Measurements from ENCODE around the gene CDKN3. TPM values are rescaled to one million over a fixed set of nuclear protein-coding genes. Genes with fewer than 3 reads are reported as not detected.

Gene CDKN3
- total RNA-seq, 1 experiment from 2014 or later, result 62.5 TPM

DNA sequence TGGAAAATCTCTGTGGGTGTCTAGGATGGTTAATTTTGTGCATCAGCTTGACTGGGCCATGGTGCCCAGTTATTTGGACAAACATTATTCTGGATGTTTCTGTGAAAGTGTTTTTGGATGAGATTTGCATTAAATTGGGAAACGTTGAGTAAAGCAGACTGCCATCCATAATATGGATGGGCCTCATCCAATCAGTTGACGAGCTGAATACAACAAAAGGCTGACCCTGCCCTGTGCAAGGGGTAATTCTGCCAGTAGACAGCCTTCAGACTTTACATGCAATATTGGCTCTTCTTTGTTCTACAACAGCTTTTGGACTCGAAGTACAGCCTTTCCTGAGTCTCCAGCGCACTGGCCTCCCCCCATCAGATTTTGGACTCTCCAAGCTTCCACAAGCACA lies 1.5 kb upstream of the CDKN3 start (continued):
- TF ChIP-seq EZH2phosphoT487 (IDR thresholded peaks at IDR 0.05; ENCODE audit: borderline replicate concordance), result no peak
- no peak for TF ChIP-seq EGR1 (IDR thresholded peaks at IDR 0.05; ENCODE audit: low read depth)
- no peak for TF ChIP-seq EZH2 (IDR thresholded peaks at IDR 0.05)
- no peak for TF ChIP-seq ZNF274 (IDR thresholded peaks at IDR 0.05; ENCODE audit: low read depth, low read length)
- no peak for TF ChIP-seq ZFX (IDR thresholded peaks at IDR 0.05)
- TF ChIP-seq ELF1 (IDR thresholded peaks at IDR 0.05; ENCODE audit: borderline replicate concordance, low read depth), result no peak
- TF ChIP-seq, protein P1, sequence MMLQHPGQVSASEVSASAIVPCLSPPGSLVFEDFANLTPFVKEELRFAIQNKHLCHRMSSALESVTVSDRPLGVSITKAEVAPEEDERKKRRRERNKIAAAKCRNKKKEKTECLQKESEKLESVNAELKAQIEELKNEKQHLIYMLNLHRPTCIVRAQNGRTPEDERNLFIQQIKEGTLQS (IDR thresholded peaks at IDR 0.05), result no peak
- no peak for TF ChIP-seq FOSL1 (IDR thresholded peaks at IDR 0.05; ENCODE audit: low read depth)

DNA sequence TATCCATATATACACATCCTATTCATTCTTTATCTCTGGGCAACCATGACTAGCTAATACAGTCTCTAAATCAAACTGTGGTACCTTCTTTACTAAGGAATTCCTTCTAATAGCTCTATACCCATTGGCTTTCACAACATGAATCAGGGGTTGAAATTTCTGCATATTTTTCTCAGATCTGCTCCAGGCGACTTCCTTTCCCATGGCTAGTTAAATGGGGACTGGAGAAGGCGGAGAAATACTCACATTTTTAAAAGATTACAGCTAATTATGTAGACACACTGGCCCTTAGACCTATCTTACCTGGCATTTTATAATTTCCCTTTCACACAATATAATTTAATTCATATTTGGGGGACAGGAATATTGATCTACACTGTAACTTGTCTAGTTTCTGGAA lies 1.1 kb upstream of the CDKN3 start:
- ChIA-PET POLR2A (no interaction called here), CTCF (no interaction called here), RAD21 (ENCODE audit: low non-redundant PET in 1 of 2, low total read pairs in 2 of 2, uncharacterized antibody in 2 of 2, unreplicated experiment in 2 of 2) (no interaction called here)
- Histone ChIP-seq H3K9me2 (ENCODE audit: insufficient read depth) (no peaks in the 10 kb centered on the region; the same call in 1 of the 2 replicates), H3K79me2 (ENCODE audit: insufficient read depth, low read length) (peaks cover 25% of the 10 kb centered on the region), H3K27ac (ENCODE audit: low read depth, low read length) (no peak overlapping the region), H3K4me2 (ENCODE audit: low read length) (peak overlapping the region; percentile 83; the same call in 1 of the 2 replicates), H3K9ac (ENCODE audit: low read length) (no peak overlapping the region), H3K9me3 (ENCODE audit: control insufficient read depth in 1 of 2, insufficient read depth in 1 of 2, low read depth in 1 of 2, low read length in 2 of 2) (no peaks in the 10 kb centered on the region), H2AFZ (ENCODE audit: low read depth, low read length, poor library complexity, severe bottlenecking) (no peak overlapping the region), H3K4me1 (ENCODE audit: control insufficient read depth in 1 of 2, insufficient read depth in 2 of 2, low read length in 2 of 2) (peaks cover 9 to 21% of the 10 kb centered on the region in 2 experiments), H4K20me1 (ENCODE audit: insufficient read depth) (no peaks in the 10 kb centered on the region), H3K4me3 (replicated peaks in 1 of 2; ENCODE audit: low read depth in 1 of 2, low read length in 2 of 2) (no peak overlapping the region), H3K36me3 (ENCODE audit: control insufficient read depth in 1 of 2, insufficient read depth in 2 of 2, low read length in 2 of 2) (peaks cover 3 to 4% of the 10 kb centered on the region in 2 experiments; a peak in 1 of 4 replicates), H3K27me3 (ENCODE audit: insufficient read depth, low read length) (no peaks in the 10 kb centered on the region)
- ATAC-seq, result no peak
- intact Hi-C loops (cut with micrococcal nuclease), result no loop called here
- TF ChIP-seq RAD21 (IDR thresholded peaks at IDR 0.05; ENCODE audit: low read depth), result no peak
- no peak for TF ChIP-seq EGR1 (IDR thresholded peaks at IDR 0.05; ENCODE audit: low read depth)
- no peak for TF ChIP-seq EZH2phosphoT487 (IDR thresholded peaks at IDR 0.05; ENCODE audit: borderline replicate concordance)
- TF ChIP-seq EZH2 (IDR thresholded peaks at IDR 0.05), result no peak
- TF ChIP-seq ZNF274 (IDR thresholded peaks at IDR 0.05; ENCODE audit: low read depth, low read length), result no peak
- BruUV-seq (replicated peaks), result no TSS peak
- DNase-seq (ENCODE audit: low read depth, low spot score), result no peak
